ENCODE results near the gene ATPAF2. TPM values are rescaled to one million over a fixed set of nuclear protein-coding genes. Genes with fewer than 3 reads are reported as not detected.

The ATPAF2 gene
- total and polyA plus RNA-seq, 2 experiments from 2014 or later = 24.3 to 25.7 TPM

DNA sequence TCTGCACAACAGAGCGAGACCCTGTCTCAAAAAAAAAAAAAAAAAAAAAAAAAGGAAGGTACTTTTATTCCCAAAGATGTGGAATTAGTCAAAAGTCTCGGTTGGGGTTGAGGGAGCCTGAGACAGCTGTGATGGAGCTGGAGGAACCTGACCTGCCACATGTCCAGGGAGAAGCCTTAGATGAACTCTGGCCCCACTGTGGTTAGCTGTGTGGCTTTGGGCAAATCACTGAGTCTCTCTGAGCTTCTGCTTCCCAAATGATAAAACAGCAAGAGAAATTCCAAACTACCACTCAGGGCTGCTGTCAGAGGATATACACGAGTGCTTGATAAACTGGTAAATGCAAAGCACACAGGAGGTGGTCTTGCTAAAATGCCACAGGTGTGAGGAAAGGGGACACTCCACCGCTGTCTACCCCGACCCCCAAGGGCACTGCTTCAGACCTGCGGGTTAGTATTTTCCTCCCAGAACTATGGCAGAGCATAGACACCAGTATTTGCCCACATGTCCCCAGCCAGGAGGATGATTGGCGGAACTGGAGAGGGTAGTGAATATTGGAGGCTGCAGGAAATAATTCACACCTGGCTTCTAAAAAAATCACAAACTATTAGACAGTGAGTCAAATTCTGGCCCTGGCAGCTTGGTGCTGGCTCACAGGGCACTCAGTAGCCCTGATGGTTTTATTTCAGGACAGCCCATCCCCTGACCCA lies 51.6 kb downstream of the ATPAF2 start (continued):
- TF ChIP-seq ZNF331 (CRISPR knock-in tag; IDR thresholded peaks at IDR 0.05; ENCODE audit: low read depth) = no peak
- TF ChIP-seq POLR2AphosphoS5 (IDR thresholded peaks at IDR 0.05; ENCODE audit: low read depth) = no peak
- TF ChIP-seq, protein P1, sequence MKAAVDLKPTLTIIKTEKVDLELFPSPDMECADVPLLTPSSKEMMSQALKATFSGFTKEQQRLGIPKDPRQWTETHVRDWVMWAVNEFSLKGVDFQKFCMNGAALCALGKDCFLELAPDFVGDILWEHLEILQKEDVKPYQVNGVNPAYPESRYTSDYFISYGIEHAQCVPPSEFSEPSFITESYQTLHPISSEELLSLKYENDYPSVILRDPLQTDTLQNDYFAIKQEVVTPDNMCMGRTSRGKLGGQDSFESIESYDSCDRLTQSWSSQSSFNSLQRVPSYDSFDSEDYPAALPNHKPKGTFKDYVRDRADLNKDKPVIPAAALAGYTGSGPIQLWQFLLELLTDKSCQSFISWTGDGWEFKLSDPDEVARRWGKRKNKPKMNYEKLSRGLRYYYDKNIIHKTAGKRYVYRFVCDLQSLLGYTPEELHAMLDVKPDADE (IDR thresholded peaks at IDR 0.05) = no peak
- TF ChIP-seq, protein P2, sequence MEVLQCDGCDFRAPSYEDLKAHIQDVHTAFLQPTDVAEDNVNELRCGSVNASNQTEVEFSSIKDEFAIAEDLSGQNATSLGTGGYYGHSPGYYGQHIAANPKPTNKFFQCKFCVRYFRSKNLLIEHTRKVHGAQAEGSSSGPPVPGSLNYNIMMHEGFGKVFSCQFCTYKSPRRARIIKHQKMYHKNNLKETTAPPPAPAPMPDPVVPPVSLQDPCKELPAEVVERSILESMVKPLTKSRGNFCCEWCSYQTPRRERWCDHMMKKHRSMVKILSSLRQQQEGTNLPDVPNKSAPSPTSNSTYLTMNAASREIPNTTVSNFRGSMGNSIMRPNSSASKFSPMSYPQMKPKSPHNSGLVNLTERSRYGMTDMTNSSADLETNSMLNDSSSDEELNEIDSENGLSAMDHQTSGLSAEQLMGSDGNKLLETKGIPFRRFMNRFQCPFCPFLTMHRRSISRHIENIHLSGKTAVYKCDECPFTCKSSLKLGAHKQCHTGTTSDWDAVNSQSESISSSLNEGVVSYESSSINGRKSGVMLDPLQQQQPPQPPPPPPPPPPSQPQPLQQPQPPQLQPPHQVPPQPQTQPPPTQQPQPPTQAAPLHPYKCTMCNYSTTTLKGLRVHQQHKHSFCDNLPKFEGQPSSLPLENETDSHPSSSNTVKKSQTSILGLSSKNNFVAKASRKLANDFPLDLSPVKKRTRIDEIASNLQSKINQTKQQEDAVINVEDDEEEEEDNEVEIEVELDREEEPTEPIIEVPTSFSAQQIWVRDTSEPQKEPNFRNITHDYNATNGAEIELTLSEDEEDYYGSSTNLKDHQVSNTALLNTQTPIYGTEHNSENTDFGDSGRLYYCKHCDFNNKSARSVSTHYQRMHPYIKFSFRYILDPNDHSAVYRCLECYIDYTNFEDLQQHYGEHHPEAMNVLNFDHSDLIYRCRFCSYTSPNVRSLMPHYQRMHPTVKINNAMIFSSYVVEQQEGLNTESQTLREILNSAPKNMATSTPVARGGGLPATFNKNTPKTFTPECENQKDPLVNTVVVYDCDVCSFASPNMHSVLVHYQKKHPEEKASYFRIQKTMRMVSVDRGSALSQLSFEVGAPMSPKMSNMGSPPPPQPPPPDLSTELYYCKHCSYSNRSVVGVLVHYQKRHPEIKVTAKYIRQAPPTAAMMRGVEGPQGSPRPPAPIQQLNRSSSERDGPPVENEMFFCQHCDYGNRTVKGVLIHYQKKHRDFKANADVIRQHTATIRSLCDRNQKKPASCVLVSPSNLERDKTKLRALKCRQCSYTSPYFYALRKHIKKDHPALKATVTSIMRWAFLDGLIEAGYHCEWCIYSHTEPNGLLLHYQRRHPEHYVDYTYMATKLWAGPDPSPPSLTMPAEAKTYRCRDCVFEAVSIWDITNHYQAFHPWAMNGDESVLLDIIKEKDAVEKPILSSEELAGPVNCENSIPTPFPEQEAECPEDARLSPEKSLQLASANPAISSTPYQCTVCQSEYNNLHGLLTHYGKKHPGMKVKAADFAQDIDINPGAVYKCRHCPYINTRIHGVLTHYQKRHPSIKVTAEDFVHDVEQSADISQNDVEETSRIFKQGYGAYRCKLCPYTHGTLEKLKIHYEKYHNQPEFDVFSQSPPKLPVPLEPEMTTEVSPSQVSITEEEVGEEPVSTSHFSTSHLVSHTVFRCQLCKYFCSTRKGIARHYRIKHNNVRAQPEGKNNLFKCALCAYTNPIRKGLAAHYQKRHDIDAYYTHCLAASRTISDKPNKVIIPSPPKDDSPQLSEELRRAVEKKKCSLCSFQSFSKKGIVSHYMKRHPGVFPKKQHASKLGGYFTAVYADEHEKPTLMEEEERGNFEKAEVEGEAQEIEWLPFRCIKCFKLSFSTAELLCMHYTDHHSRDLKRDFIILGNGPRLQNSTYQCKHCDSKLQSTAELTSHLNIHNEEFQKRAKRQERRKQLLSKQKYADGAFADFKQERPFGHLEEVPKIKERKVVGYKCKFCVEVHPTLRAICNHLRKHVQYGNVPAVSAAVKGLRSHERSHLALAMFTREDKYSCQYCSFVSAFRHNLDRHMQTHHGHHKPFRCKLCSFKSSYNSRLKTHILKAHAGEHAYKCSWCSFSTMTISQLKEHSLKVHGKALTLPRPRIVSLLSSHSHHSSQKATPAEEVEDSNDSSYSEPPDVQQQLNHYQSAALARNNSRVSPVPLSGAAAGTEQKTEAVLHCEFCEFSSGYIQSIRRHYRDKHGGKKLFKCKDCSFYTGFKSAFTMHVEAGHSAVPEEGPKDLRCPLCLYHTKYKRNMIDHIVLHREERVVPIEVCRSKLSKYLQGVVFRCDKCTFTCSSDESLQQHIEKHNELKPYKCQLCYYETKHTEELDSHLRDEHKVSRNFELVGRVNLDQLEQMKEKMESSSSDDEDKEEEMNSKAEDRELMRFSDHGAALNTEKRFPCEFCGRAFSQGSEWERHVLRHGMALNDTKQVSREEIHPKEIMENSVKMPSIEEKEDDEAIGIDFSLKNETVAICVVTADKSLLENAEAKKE (CRISPR knock-in tag; IDR thresholded peaks at IDR 0.05) = no peak

DNA sequence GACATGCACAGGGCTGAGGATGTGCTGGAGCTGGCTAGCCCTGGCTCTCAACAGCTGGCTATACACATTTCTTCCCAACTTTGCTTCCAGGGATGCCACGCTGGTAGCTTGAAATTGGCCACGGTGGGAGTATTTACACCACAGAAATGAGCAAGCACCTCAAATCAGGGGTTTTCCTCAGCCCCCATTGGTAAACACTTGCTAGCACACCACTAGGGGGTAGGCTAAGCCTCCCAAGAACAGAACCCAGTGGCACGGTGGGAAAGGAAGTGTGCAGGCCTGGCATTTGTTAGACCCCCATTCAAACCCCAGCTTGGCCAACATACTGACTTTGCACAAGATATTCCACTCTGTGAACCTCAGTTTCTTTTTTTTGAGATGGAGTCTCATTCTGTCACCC lies 53.4 kb downstream of the ATPAF2 start:
- Histone ChIP-seq H3K36me3 (ENCODE audit: insufficient read depth) (no peaks in the 10 kb centered on the region), H4K20me1 (replicated peaks; ENCODE audit: insufficient read depth) (no peaks in the 10 kb centered on the region), H2AFZ (no peak overlapping the region), H3K79me2 (replicated peaks; ENCODE audit: insufficient read depth) (no peaks in the 10 kb centered on the region), H3F3A (replicated peaks; ENCODE audit: low read depth) (no peaks in the 10 kb centered on the region), H3K9me2 (ENCODE audit: insufficient read depth) (no peaks in the 10 kb centered on the region), H3K4me3 (no peak overlapping the region), H3K4me1 (ENCODE audit: insufficient read depth) (no peaks in the 10 kb centered on the region), H3K27ac (ENCODE audit: low read depth) (no peak overlapping the region), H3K4me2 (no peak overlapping the region), H3K27me3 (ENCODE audit: insufficient read depth) (no peaks in the 10 kb centered on the region)
- H3K27me3 Mint-ChIP-seq (ENCODE audit: insufficient read depth, low read depth, poor library complexity) = peaks cover 2% of the 10 kb centered on the region
- peak; percentile 52 for DNase-seq (ENCODE audit: low spot score)
- no peaks in the 10 kb centered on the region for H3K36me3 Mint-ChIP-seq (ENCODE audit: low read depth)
- H3K9me3 Mint-ChIP-seq = no peaks in the 10 kb centered on the region
- no peak overlapping the region for H3K27ac Mint-ChIP-seq
- no peak overlapping the region for H3K4me3 Mint-ChIP-seq
- TF ChIP-seq, protein P3, sequence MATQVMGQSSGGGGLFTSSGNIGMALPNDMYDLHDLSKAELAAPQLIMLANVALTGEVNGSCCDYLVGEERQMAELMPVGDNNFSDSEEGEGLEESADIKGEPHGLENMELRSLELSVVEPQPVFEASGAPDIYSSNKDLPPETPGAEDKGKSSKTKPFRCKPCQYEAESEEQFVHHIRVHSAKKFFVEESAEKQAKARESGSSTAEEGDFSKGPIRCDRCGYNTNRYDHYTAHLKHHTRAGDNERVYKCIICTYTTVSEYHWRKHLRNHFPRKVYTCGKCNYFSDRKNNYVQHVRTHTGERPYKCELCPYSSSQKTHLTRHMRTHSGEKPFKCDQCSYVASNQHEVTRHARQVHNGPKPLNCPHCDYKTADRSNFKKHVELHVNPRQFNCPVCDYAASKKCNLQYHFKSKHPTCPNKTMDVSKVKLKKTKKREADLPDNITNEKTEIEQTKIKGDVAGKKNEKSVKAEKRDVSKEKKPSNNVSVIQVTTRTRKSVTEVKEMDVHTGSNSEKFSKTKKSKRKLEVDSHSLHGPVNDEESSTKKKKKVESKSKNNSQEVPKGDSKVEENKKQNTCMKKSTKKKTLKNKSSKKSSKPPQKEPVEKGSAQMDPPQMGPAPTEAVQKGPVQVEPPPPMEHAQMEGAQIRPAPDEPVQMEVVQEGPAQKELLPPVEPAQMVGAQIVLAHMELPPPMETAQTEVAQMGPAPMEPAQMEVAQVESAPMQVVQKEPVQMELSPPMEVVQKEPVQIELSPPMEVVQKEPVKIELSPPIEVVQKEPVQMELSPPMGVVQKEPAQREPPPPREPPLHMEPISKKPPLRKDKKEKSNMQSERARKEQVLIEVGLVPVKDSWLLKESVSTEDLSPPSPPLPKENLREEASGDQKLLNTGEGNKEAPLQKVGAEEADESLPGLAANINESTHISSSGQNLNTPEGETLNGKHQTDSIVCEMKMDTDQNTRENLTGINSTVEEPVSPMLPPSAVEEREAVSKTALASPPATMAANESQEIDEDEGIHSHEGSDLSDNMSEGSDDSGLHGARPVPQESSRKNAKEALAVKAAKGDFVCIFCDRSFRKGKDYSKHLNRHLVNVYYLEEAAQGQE (IDR thresholded peaks at IDR 0.05; ENCODE audit: unreplicated experiment) = no peak
- TF ChIP-seq, protein P4, sequence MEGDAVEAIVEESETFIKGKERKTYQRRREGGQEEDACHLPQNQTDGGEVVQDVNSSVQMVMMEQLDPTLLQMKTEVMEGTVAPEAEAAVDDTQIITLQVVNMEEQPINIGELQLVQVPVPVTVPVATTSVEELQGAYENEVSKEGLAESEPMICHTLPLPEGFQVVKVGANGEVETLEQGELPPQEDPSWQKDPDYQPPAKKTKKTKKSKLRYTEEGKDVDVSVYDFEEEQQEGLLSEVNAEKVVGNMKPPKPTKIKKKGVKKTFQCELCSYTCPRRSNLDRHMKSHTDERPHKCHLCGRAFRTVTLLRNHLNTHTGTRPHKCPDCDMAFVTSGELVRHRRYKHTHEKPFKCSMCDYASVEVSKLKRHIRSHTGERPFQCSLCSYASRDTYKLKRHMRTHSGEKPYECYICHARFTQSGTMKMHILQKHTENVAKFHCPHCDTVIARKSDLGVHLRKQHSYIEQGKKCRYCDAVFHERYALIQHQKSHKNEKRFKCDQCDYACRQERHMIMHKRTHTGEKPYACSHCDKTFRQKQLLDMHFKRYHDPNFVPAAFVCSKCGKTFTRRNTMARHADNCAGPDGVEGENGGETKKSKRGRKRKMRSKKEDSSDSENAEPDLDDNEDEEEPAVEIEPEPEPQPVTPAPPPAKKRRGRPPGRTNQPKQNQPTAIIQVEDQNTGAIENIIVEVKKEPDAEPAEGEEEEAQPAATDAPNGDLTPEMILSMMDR (conservative IDR thresholded peaks at IDR 0.05; ENCODE audit: low read depth in 2 of 2) = peak; percentile 45 to 71
- no peaks in the 10 kb centered on the region; the same call in 2 of the 3 replicates for H3K4me1 Mint-ChIP-seq
- ATAC-seq = peak; percentile 70
